Fibroblast of lung (primary cell): ENCODE data around the gene KLHL13. TPM values are rescaled to one million over a fixed set of nuclear protein-coding genes. Genes with fewer than 3 reads are reported as not detected.

Experiments used
- DNase-seq, 2 donors: peaks; one replicate each; pipeline versions ENCODE4 v3.0.0 to v3.0.0-alpha.2; 2010; ENCODE audit warnings: low read depth in 2 of 2
- H2AFZ ChIP-seq: 2 replicates; pipeline ENCODE4 v1.5.1; 2012; ENCODE audit warnings: low read length, control low read depth, inconsistent platforms
- H3K27ac ChIP-seq: 2 replicates; pipeline ENCODE4 v1.5.1; 2011; ENCODE audit warnings: low read length, control low read depth; ENCODE audit not compliant: insufficient read depth
- H3K27me3 ChIP-seq: 2 replicates; pipeline ENCODE4 v1.5.1; 2011; ENCODE audit warnings: mild to moderate bottlenecking, low read length; ENCODE audit not compliant: control insufficient read depth, insufficient read depth
- H3K36me3 ChIP-seq: 2 replicates; pipeline ENCODE4 v1.5.1; 2011; ENCODE audit warnings: low read length; ENCODE audit not compliant: control insufficient read depth, insufficient read depth
- H3K4me1 ChIP-seq: 2 replicates; pipeline ENCODE4 v1.5.1; 2011; ENCODE audit warnings: low read length; ENCODE audit not compliant: control insufficient read depth, insufficient read depth; ENCODE audit errors: extremely low read depth
- H3K4me2 ChIP-seq: 2 replicates; pipeline ENCODE4 v1.5.1; 2011; ENCODE audit warnings: low read length, control low read depth; ENCODE audit not compliant: insufficient read depth; ENCODE audit errors: extremely low read depth
- H3K4me3 ChIP-seq, 4 experiments: fragments of 200-600 bp in 1 of 4; sonication (generic) in 1 of 4; replicated peaks in 1 of 4; 2 replicates each; pipeline ENCODE4 v1.5.1; 2011 to 2016; ENCODE audit warnings: low read length in 4 of 4, low read depth in 3 of 4, mild to moderate bottlenecking in 3 of 4, control low read depth in 2 of 4, inconsistent platforms in 1 of 4, mixed read lengths in 1 of 4; ENCODE audit not compliant: insufficient read depth in 1 of 4; ENCODE audit errors: control extremely low read depth in 1 of 4
- H3K79me2 ChIP-seq: 2 replicates; pipeline ENCODE4 v1.5.1; 2012; ENCODE audit warnings: mild to moderate bottlenecking, low read length, inconsistent platforms; ENCODE audit not compliant: control insufficient read depth, insufficient read depth
- H3K9ac ChIP-seq: 2 replicates; pipeline ENCODE4 v1.5.1; 2011; ENCODE audit warnings: mild to moderate bottlenecking, low read length, control low read depth; ENCODE audit not compliant: insufficient read depth
- H3K9me3 ChIP-seq: 2 replicates; pipeline ENCODE4 v1.5.1; 2012; ENCODE audit warnings: low read depth, low read length; ENCODE audit not compliant: control insufficient read depth, insufficient read depth
- H4K20me1 ChIP-seq: 2 replicates; pipeline ENCODE4 v1.5.1; 2011; ENCODE audit warnings: low read length; ENCODE audit not compliant: control insufficient read depth, insufficient read depth; ENCODE audit errors: extremely low read depth
- EZH2 ChIP-seq: IDR thresholded peaks from 2 replicates; pipeline ENCODE4 v1.5.1; 2012; ENCODE audit warnings: low read length, control low read depth, mild to moderate bottlenecking; ENCODE audit errors: missing control alignments
- polyA plus RNA-seq, 2 donors: library from polyadenylated mRNA; depleted of rRNA in 1 of 2; stranded (reverse) in 1 of 2; unstranded in 1 of 2; fragments of >200 nt; gene quantifications; 2 replicates each; pipeline ENCODE4 v1.2.1, GENCODE V29; 2011 to 2012; ENCODE audit warnings: missing spikeins in 1 of 2
- total RNA-seq: library from RNA; depleted of rRNA; stranded (reverse); fragments of >200 nt; gene quantifications from 2 replicates; pipeline ENCODE4 v1.2.1, GENCODE V29; 2014
- TF ChIP-seq, protein P1 (sequence below), 2 donors: IDR thresholded peaks in 1 of 2; conservative IDR thresholded peaks in 1 of 2; 1 replicate in 1 of 2; 2 replicates in 1 of 2; pipeline ENCODE4 v1.5.1; 2011 to 2012; ENCODE audit warnings: low read length in 2 of 2, control low read depth in 1 of 2, inconsistent platforms in 1 of 2, low read depth in 1 of 2, mild to moderate bottlenecking in 1 of 2

KLHL13 gene
- total and polyA plus RNA-seq, 2 donors (not counting 1 experiment from before 2014, with no cell fraction given) = 6.2 to 22.5 TPM

DNA sequence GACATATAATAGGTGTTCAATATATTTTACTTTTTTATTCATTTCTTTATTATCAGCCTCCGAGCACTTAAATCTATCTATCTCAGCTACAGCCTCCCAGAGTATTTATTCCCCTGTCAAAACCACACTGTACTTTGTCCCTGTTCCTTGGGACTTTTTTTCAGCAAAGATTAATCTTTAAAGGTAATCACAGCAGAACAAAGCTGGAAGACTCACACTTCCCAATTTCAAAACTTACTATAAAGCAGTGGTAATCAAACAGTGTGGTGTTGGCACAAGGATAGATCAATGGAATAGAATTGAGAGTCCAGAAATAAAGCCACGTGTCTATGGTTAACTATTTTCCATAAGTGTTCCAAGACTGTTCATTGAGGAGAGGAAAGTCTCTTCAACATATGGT is 59.7 kb downstream of the KLHL13 start:
- H3K9me3 ChIP-seq = no peaks in the 10 kb centered on the region
- no peak overlapping the region for H3K4me3 ChIP-seq
- no peak for DNase-seq
- H2AFZ ChIP-seq = no peak overlapping the region
- H3K27ac ChIP-seq = no peak overlapping the region
- H3K4me1 ChIP-seq = no peaks in the 10 kb centered on the region
- H4K20me1 ChIP-seq = no peaks in the 10 kb centered on the region
- no peaks in the 10 kb centered on the region for H3K79me2 ChIP-seq
- TF ChIP-seq, protein P1, sequence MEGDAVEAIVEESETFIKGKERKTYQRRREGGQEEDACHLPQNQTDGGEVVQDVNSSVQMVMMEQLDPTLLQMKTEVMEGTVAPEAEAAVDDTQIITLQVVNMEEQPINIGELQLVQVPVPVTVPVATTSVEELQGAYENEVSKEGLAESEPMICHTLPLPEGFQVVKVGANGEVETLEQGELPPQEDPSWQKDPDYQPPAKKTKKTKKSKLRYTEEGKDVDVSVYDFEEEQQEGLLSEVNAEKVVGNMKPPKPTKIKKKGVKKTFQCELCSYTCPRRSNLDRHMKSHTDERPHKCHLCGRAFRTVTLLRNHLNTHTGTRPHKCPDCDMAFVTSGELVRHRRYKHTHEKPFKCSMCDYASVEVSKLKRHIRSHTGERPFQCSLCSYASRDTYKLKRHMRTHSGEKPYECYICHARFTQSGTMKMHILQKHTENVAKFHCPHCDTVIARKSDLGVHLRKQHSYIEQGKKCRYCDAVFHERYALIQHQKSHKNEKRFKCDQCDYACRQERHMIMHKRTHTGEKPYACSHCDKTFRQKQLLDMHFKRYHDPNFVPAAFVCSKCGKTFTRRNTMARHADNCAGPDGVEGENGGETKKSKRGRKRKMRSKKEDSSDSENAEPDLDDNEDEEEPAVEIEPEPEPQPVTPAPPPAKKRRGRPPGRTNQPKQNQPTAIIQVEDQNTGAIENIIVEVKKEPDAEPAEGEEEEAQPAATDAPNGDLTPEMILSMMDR (conservative IDR thresholded peaks at IDR 0.05 in 1 of 2, IDR thresholded peaks at IDR 0.05 in 1 of 2; ENCODE audit: low read depth in 1 of 2, low read length in 2 of 2) = no peak
- no peak for TF ChIP-seq EZH2
- H3K27me3 ChIP-seq = no peaks in the 10 kb centered on the region
- H3K4me2 ChIP-seq = no peak overlapping the region
- H3K36me3 ChIP-seq = no peaks in the 10 kb centered on the region
- H3K9ac ChIP-seq = no peak overlapping the region

DNA sequence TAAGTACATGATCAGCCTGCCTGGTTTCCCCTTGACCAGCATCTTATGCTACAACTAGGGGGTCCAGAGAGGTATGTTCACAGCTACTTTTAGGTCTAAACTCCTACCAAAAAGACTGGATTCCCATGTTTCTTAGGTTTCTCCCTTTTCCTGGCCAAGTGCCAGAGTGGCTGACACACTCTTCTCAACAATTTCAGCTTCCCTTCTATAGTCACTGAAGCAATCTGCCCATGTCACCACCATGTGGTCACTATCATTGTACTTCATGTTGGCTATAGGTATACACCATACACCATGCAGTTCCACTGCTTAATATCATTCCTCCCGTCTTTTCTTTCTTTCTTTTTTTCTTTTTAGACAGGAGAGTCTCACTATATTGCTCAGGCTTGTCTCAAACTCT is 66.9 kb downstream of the KLHL13 start:
- H3K9me3 ChIP-seq = no peaks in the 10 kb centered on the region
- no peaks in the 10 kb centered on the region for H4K20me1 ChIP-seq
- no peaks in the 10 kb centered on the region for H3K36me3 ChIP-seq
- H3K4me2 ChIP-seq = no peak overlapping the region
- H3K4me1 ChIP-seq = no peaks in the 10 kb centered on the region
- DNase-seq = no peak
- H3K27me3 ChIP-seq = no peaks in the 10 kb centered on the region
- no peak overlapping the region for H3K9ac ChIP-seq
- TF ChIP-seq EZH2 = no peak
- TF ChIP-seq, protein P1 (conservative IDR thresholded peaks at IDR 0.05 in 1 of 2, IDR thresholded peaks at IDR 0.05 in 1 of 2; ENCODE audit: low read depth in 1 of 2, low read length in 2 of 2) = no peak
- no peaks in the 10 kb centered on the region for H3K79me2 ChIP-seq
- no peak overlapping the region for H3K27ac ChIP-seq
- no peak overlapping the region for H2AFZ ChIP-seq
- no peak overlapping the region for H3K4me3 ChIP-seq

DNA sequence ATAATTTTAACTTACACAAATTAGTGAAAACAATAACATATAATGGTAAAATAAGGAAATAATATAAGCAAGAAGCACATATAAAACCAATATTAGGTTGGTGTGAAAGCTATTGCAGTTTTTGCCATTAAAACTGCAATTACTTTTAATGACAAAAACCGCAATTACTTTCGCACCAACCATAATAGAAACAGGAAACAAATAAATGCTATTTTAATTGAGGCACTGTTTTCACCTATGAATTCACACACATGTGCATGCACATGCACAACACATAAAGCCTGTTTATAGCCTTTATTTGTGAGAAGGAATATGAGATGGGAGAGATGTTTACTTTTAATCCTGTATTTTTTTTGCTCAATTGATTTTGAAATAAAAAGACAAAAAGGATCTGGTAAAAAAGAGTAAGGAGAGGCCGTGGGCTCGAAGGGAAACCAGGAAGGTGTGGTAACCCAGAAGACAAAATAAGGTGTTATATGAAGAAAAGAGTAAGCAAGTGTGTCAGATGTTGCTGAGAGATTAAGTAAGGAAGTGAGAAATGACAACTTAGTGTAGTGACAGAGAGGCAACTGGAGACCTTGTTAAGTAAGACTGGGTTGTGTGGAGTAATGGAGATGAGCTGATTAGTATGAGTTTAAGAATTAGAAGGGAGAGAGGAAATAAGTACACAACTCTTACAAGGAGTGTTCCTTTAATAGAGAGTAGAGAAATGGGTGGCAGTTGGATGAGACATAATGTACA is 69.0 kb downstream of the KLHL13 start:
- Histone ChIP-seq H3K4me1 (no peaks in the 10 kb centered on the region), H3K79me2 (no peaks in the 10 kb centered on the region), H4K20me1 (no peaks in the 10 kb centered on the region), H3K27me3 (no peaks in the 10 kb centered on the region), H3K36me3 (no peaks in the 10 kb centered on the region), H3K4me2 (no peak overlapping the region), H3K27ac (no peak overlapping the region), H3K9me3 (no peaks in the 10 kb centered on the region), H3K4me3 (no peak overlapping the region), H2AFZ (no peak overlapping the region), H3K9ac (no peak overlapping the region)
- TF ChIP-seq, protein P1 (conservative IDR thresholded peaks at IDR 0.05 in 1 of 2, IDR thresholded peaks at IDR 0.05 in 1 of 2; ENCODE audit: low read depth in 1 of 2, low read length in 2 of 2) = no peak
- TF ChIP-seq EZH2 = no peak
- no peak for DNase-seq
